K562 (cell line): ENCODE results near the gene DMGDH. TPM values are rescaled to one million over a fixed set of nuclear protein-coding genes. Genes with fewer than 3 reads are reported as not detected.

ENCODE experiments used
- HCFC1 ChIP-seq: IDR thresholded peaks from 2 replicates; pipeline ENCODE4 v1.6.1; 2012; ENCODE audit warnings: low read depth, low read length, improper control_type of control experiment
- KAT7 ChIP-seq: sonication (generic); formaldehyde crosslinking; IDR thresholded peaks from 2 replicates; pipeline ENCODE4 v1.8.0; 2022; ENCODE audit warnings: missing genetic modification reagents, mild to moderate bottlenecking, borderline replicate concordance
- RB1 ChIP-seq: fragments of 450-650 bp; IDR thresholded peaks from 2 replicates; pipeline ENCODE4 v1.6.1; 2017; ENCODE audit warnings: low read depth, mild to moderate bottlenecking
- RBFOX2 ChIP-seq: fragments of 200-400 bp; formaldehyde crosslinking; IDR thresholded peaks from 2 replicates; pipeline ENCODE4 v1.6.1; 2017; ENCODE audit warnings: low read depth, mild to moderate bottlenecking, low read length, moderate library complexity
- STAG1 ChIP-seq: sonication (generic); formaldehyde crosslinking; IDR thresholded peaks from 2 replicates; pipeline ENCODE4 v1.5.0; 2020; ENCODE audit warnings: missing genetic modification reagents, borderline replicate concordance
- polyA plus RNA-seq, 8 experiments: library from polyadenylated mRNA; depleted of rRNA in 4 of 8; stranded (reverse) in 5 of 8; unstranded in 3 of 8; fragments of >200 nt; fragmentation: Nextera tagmentation in 2 of 8; fragmentation: Illumina TruSeq in 1 of 8; extraction: Ambion mirVana in 2 of 8; extraction: Trizol in 1 of 8; gene quantifications; 2 replicates each; pipeline versions ENCODE4 v1.2.1 to v1.2.3, GENCODE V29; 2011 to 2014; ENCODE audit warnings: inconsistent platforms in 1 of 8, missing spikeins in 1 of 8
- total RNA-seq, 7 experiments: library from RNA; depleted of rRNA in 6 of 7; stranded (reverse); fragments of >200 nt in 6 of 7; fragmentation: Illumina TruSeq in 2 of 7; extraction: Trizol in 2 of 7; gene quantifications; 2 replicates each; pipeline versions ENCODE4 v1.2.1 to v1.2.3, GENCODE V29; 2011 to 2021; ENCODE audit warnings: low replicate concordance in 1 of 7
- TF ChIP-seq, protein P1 (sequence below): fragments of 250-450 bp; sonication (Bioruptor Pico); IDR thresholded peaks from 2 replicates; pipeline ENCODE4 v1.4.0; 2020; ENCODE audit warnings: mild to moderate bottlenecking
- TF ChIP-seq, protein P2 (sequence below), 3 experiments: IDR thresholded peaks in 2 of 3; conservative IDR thresholded peaks in 1 of 3; 2 replicates each; pipeline ENCODE4 v1.5.1; 2011 to 2012; ENCODE audit warnings: low read length in 3 of 3, mild to moderate bottlenecking in 3 of 3, control low read depth in 2 of 3, improper control_type of control experiment in 1 of 3, inconsistent platforms in 1 of 3, low read depth in 1 of 3, mixed read lengths in 1 of 3, moderate library complexity in 1 of 3; ENCODE audit not compliant: insufficient read depth in 2 of 3

The DMGDH gene
- total and polyA plus RNA-seq, 9 of the 15 experiments (the other 6 are each of a cell fraction or from before 2014, with no cell fraction given) = 0.13 to 0.58 TPM; not detected in 7

DNA sequence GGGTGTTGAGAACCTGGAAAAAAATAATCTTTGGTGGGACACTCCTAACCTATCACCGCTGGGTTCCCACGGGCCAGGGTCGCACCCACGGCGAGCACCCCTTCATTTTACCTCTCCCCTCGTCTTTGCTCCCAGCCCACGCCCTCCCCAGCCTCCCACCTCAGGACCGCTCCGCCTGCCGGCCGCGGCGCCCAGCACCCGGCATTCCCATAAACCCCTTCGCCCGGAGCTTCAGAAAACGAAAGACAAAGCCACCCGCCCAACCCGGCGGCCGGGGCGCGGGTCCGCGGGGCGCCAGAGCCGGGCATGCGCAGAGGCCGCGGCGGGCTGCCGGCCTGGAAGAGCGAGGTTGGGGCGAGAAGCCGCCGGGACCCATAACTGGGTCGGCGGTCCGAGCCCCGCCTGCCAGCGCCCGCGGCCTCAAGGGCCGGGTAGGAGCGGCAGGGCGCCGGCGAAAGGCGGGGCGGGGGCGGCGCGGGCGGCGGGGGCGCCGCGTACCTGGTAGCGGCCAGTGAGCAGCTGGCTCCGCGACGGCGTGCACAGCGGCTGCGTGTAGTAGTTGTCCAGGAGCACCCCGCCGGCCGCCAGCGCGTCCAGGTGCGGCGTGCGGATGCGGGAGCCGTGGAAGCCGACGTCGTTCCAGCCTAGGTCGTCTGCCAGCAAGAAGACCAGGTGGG is 84.9 kb downstream of the DMGDH start (continued):
- TF ChIP-seq, protein P1, sequence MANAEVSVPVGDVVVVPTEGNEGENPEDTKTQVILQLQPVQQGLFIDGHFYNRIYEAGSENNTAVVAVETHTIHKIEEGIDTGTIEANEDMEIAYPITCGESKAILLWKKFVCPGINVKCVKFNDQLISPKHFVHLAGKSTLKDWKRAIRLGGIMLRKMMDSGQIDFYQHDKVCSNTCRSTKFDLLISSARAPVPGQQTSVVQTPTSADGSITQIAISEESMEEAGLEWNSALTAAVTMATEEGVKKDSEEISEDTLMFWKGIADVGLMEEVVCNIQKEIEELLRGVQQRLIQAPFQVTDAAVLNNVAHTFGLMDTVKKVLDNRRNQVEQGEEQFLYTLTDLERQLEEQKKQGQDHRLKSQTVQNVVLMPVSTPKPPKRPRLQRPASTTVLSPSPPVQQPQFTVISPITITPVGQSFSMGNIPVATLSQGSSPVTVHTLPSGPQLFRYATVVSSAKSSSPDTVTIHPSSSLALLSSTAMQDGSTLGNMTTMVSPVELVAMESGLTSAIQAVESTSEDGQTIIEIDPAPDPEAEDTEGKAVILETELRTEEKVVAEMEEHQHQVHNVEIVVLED = peak; percentile 58
- no peak for TF ChIP-seq STAG1 (CRISPR knock-in tag)
- TF ChIP-seq RB1 = peak; percentile 48
- TF ChIP-seq HCFC1 = peak; percentile 15; the same call in 1 of the 2 replicates
- peak; percentile 80 for TF ChIP-seq RBFOX2
- TF ChIP-seq, protein P2, sequence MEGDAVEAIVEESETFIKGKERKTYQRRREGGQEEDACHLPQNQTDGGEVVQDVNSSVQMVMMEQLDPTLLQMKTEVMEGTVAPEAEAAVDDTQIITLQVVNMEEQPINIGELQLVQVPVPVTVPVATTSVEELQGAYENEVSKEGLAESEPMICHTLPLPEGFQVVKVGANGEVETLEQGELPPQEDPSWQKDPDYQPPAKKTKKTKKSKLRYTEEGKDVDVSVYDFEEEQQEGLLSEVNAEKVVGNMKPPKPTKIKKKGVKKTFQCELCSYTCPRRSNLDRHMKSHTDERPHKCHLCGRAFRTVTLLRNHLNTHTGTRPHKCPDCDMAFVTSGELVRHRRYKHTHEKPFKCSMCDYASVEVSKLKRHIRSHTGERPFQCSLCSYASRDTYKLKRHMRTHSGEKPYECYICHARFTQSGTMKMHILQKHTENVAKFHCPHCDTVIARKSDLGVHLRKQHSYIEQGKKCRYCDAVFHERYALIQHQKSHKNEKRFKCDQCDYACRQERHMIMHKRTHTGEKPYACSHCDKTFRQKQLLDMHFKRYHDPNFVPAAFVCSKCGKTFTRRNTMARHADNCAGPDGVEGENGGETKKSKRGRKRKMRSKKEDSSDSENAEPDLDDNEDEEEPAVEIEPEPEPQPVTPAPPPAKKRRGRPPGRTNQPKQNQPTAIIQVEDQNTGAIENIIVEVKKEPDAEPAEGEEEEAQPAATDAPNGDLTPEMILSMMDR (IDR thresholded peaks at IDR 0.05 in 2 of 3, conservative IDR thresholded peaks at IDR 0.05 in 1 of 3; ENCODE audit: insufficient read depth in 2 of 3, low read depth in 1 of 3, low read length in 3 of 3) = peak; percentile 25 to 36 (median 27); a peak in 1 of 6 replicates
- TF ChIP-seq KAT7 (CRISPR knock-in tag) = 0 out of 2 replicates have a peak, but pooled peaks have one; percentile 32
